Forelimb muscle (tissue), 1 donor: ENCODE results near the gene MYL9. TPM values are rescaled to one million over a fixed set of nuclear protein-coding genes. Genes with fewer than 3 reads are reported as not detected.
A peak's percentile ranks its signal among the peaks of the same experiment; 100 is the strongest.
"Not testable (repeated sequence)": the region's sequence is repeated elsewhere in the genome, so short reads cannot be mapped to it uniquely, and the experiment has no call there.

Source experiments
- DNase-seq: peaks from one replicate; pipeline ENCODE4 v3.0.0-alpha.2; 2013; ENCODE audit warnings: low read depth
- polyA plus RNA-seq: library from polyadenylated mRNA; unstranded; fragments of 120-200 nt; gene quantifications from one replicate; pipeline ENCODE4 v1.2.1, GENCODE V29; 2013; ENCODE audit not compliant: insufficient read length

The MYL9 gene
- polyA plus RNA-seq: 544 TPM

GRCh38 chr20:36541227-36541767 is at the start of gene MYL9:
Gene MYL9 (plus strand): TSS chr20:36541519. CDS start chr20:36544885, 3,366 bp downstream.
- no peak for DNase-seq

DNA sequence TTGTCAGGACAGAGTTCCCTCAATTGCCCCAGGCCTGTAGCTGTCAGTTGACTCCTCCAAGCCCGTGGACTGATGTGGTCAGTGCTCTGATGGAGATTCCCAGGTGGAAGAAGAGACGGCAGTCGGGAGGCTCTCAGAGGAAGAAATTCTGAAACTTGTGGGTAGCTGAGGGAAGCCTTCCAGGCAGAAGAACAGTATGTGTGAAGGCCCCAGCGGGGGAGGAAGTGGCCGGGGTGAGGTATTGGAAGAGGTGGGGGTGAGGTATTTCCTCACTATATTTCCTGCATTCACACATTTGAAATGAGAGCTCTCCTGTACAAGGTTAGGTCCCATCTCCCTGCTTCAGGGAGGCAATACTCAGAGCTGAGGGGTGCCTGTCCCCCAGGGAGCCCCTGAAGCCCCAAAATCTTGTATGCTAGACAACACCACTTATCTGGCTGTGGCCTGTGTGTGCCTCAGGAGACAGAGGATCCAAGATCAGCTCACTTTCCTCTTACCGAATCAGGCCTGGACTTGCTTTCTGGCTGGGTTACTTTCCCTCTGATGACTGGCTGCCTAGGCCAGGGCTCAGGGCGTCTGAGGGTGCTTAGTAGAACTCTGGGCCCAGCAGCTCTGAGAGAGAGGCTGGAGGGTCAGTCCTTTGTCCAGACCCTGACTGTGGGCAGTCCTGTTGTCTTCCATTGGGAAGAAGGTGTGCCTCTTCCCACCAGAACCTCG is 49.3 kb upstream of the MYL9 start:
- no peak for DNase-seq

DNA sequence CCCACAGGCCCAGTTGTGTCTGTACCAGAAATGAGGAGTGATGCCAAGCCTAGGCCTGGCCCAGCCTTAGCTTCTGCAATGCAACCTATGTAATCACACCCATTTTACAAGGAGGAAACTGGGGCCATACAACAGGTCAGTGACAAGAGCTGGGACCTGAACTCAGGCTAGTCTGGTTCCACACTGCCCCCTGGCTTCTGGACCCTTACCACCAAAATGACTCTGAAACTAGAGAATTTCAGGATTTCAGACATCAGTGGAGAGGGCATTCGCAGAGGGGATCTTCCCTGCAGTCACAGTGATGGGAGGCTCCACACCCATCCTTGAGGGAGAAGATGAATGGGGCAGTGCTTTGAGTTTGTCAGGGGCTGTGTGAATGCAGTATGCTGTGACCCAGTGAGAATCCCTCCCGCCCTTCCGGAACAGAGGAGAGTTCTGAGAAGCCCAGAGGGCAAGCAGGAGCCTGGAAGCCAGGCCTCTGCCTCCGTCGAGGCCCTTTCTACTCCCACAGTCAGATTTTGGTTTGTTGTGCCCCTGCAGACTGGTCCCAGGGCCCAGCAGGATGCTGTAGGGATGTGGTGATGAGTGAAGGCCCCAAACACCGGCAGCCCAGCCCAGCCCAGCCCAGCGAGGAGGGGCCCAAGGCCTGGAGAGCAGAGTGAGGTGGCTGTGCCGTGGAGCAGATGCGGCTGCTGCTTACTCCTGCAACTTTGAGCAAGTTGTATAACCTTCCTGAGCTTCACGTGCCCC is 48.1 kb upstream of the MYL9 start:
- no peak for DNase-seq

DNA sequence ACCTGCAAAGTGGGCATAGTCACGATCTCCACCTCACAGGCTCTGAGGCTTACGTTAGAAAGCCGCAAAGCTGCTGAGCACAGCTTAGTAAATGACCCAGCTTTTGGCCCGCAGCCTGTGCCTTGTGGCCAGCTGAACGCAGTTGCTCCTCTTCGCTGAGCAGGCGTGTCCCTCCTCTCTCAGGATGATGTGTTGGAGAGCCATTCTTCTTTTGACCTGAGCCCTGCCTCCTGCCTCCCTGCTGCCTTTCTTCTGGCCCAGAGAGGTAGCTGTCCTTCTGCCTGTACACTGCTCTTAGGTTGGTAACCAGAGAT is 47.6 kb upstream of the MYL9 start:
- DNase-seq: peak; percentile 24

- DNase-seq: no peak
These were observed 44.3 kb upstream of the MYL9 start for GRCh38 chr20:36496707-36497669.

GRCh38 chr20:36497856-36498255 is 43.5 kb upstream of the MYL9 start:
- no peak for DNase-seq

- no peak for DNase-seq
These were observed 42.7 kb upstream of the MYL9 start for GRCh38 chr20:36498386-36499179.

GRCh38 chr20:36499211-36499610 is 42.1 kb upstream of the MYL9 start:
- no peak for DNase-seq

DNA sequence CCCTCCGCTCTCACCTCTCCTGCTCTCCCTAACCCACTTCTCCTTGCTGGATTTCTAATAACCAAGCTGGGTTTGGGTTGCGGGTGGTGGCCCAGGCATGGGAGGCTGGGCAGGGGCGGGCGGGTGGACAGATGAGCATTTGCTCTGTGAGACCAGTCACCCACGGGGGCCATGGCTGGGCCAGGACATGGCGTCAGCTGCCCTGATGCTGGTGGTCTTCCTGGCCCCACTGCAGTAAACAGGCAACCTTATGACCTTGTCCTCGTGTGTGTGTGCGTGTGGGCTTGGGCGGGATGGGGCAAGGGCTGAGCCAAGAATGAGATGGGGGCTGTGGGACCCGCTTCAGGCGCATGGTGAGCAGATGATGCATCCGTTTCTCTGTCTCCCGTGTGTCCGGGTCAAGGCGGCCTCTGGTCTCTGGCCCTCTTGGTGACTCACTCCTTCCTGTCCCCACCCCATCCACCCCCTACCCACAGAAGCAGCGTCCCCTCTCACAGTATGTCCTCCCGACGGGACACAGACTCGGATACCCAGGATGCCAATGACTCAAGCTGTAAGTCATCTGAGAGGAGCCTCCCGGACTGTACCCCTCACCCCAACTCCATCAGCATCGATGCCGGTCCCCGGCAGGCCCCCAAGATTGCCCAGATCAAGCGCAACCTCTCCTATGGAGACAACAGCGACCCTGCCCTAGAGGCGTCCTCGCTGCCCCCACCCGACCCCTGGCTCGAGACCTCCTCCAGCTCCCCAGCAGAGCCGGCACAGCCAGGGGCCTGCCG is 41.4 kb upstream of the MYL9 start:
- DNase-seq: no peak

DNA sequence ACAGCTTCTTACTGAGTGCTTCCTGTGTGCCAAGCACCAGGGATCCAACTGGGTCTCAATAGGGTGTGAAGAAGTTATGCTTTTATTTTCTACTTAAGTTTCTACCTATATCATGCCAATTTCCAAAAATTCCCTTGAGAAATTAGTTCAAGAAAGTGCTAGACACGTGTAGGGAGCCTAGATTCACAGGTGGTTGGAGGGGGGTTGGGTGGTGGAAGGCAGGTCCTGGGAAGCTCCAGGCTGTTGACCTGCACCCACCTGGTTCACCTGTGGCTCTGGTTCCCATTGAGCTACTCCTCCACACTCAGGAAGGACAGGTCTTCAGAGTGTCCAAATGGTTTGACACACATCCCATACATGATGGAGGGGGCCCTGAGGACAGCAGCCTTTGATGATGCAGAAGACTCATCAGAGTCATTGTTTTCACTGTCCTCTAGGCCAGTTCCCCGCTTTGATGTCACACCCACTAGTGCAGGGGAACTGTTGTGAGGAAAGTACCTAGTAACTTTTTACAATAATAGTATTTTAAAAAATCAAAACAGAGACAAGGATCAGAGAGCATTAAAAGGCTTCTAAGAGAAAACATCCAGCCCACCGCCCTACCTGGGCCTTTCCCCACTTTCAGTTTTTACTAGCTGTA is 39.8 kb upstream of the MYL9 start:
- DNase-seq: no peak

DNA sequence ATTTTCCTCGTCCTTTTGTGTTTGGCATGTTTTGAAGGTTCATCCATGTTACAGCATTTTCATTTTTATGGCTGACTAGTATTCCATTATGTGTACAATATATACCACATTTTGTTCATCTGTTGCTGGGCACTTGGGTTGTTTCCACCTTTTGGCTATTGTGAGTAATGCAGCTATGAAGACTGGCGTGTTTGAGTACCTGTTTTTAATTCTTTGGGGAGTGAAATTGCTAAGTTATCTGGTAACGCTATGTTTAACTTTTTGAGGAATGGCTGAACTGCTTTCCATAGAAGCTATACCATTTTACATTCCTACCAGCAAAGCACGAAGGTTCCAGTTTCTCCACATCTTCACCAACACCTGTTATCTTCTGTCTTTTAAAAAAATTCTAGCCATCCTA is 37.0 kb upstream of the MYL9 start:
- no peak for DNase-seq

DNA sequence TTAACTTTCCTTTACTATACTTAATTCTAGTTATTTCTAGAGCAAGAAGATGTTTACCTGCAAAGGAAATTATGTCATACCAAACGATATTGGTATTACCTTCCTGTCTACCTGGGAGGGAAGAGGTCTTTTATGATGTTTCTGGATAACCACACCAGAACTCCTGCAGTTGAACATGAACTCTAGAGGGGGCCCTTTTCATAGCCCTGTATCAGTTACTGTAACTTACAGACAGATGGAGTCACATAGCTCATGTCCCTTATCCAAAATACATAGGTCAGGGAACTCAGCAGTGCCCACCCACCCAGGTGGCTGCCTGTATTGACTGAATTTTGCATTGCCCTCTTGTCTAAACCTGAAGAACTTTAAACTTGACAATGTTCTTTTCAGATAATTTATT is 35.1 kb upstream of the MYL9 start:
- no peak for DNase-seq

GRCh38 chr20:36507746-36508145 is 33.6 kb upstream of the MYL9 start:
- no peak for DNase-seq

DNA sequence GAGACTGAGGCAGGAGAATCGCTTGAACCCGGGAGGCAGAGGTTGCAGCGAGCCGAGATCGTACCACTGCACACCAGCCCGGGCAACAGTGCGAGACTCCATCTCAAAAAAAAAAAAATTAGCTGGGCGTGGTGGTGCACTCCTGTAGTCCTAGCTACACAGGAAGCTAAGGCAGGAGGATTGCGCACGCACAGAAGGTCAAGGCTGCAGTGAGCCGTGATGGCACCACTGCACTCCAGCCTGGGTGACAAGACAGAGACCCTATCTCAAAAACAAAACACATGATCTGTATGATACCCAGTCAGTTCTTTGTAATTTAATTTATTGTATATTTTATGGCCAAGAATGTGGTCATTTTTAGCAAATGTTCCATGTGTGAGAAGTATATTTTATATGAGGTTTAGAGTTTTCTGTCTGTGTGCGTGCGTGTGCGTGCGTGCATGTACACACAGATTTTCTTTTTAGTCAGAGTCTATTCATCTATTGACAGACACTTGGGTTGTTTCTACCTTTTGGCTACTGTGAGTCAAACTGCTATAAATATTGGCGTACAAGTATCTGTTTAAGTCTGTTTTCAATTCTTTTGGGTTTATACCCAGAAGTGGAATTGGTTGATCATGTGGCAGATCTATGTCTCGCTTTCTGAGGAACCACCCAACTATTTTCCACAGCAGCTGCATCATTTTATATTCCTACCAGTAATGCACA is 22.2 kb upstream of the MYL9 start:
- DNase-seq: no peak

DNA sequence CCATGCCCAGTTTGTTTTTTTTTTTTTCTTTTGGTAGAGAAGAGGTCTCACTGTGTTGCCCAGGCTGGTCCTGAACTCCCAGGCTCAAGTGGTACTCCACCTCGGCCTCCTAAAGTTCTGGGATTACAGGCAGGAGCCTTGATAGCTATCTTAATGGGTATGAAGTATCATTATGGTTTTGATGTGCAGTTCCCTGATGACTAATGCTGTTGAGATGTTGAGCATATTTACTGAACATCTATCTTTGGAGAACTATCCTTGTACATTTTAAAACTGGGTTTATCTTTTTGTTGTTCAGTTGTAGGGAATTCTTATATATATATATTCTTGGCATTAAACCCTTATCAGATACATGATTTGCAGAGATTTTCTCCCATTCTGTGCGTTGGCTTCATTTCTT is 21.4 kb upstream of the MYL9 start:
- no peak for DNase-seq

DNA sequence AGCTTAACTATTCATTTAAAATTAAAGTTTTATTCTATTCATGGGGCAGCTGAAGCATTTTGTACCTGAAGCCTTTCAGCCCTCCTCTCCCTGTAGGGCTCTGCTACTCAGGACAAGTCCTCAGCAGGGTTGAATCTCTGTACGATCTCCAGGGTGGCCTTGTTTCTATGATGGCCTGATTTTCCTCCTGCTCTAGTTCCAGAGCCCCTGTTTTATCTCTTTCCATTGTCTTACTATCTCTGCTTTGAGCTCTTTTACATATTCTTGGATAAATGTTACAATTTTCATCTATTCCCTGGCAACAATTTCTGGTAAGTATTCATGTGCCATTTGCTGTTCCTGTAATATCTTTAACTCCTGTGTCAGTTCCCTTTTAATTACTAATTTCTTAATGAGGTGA is 19.8 kb upstream of the MYL9 start:
- no peak for DNase-seq

- DNase-seq: not testable (repeated sequence)
These were observed 18.9 kb upstream of the MYL9 start for GRCh38 chr20:36522412-36522811.

DNA sequence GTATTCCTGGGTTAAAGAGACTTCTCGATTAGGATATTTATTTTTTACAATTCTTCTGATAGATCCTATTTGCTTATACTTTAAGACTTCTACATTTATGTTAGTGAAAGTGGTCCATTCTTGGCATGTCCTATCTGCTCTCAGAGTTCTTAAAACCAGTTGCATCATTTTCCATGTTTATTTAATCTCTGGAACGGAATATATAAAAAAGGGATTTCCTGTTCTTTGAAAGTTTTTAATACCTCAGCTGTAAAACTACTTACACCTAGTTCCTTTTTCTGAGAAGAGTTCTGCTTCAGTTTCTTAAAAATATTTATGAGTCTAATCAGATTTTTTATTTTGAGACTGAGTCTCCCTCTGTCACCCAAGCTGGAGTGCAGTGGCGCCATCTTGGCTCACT is 18.0 kb upstream of the MYL9 start:
- no peak for DNase-seq
